K562 (cell line): ENCODE results near the gene MGRN1. TPM values are rescaled to one million over a fixed set of nuclear protein-coding genes. Genes with fewer than 3 reads are reported as not detected.

Experiments
- ARNT ChIP-seq, 2 experiments: fragments of 450-650 bp; IDR thresholded peaks; 2 replicates each; pipeline ENCODE4 v1.6.1; 2016; ENCODE audit warnings: mild to moderate bottlenecking in 1 of 2
- HSF4 ChIP-seq: fragments of 250-450 bp; sonication (Bioruptor Pico); IDR thresholded peaks from 2 replicates; pipeline ENCODE4 v2.1.2; 2022; ENCODE audit warnings: mild to moderate bottlenecking, moderate library complexity, borderline replicate concordance
- REST ChIP-seq, 2 experiments: fragments of 450-650 bp; formaldehyde crosslinking in 1 of 2; IDR thresholded peaks; 2 replicates each; pipeline versions ENCODE4 v1.4.0 to v1.6.1; 2014 to 2020; ENCODE audit warnings: mild to moderate bottlenecking in 2 of 2, borderline replicate concordance in 1 of 2, low read depth in 1 of 2
- SIN3B ChIP-seq: fragments of 450-650 bp; IDR thresholded peaks from 2 replicates; pipeline ENCODE4 v1.6.1; 2017; ENCODE audit warnings: low read depth, mild to moderate bottlenecking, moderate library complexity
- polyA plus RNA-seq, 8 experiments: library from polyadenylated mRNA; depleted of rRNA in 4 of 8; stranded (reverse) in 5 of 8; unstranded in 3 of 8; fragments of >200 nt; fragmentation: Nextera tagmentation in 2 of 8; fragmentation: Illumina TruSeq in 1 of 8; extraction: Ambion mirVana in 2 of 8; extraction: Trizol in 1 of 8; gene quantifications; 2 replicates each; pipeline versions ENCODE4 v1.2.1 to v1.2.3, GENCODE V29; 2011 to 2014; ENCODE audit warnings: inconsistent platforms in 1 of 8, missing spikeins in 1 of 8
- total RNA-seq, 7 experiments: library from RNA; depleted of rRNA in 6 of 7; stranded (reverse); fragments of >200 nt in 6 of 7; fragmentation: Illumina TruSeq in 2 of 7; extraction: Trizol in 2 of 7; gene quantifications; 2 replicates each; pipeline versions ENCODE4 v1.2.1 to v1.2.3, GENCODE V29; 2011 to 2021; ENCODE audit warnings: low replicate concordance in 1 of 7

The MGRN1 gene
- total and polyA plus RNA-seq, 9 of the 15 experiments (the other 6 are each of a cell fraction or from before 2014, with no cell fraction given): 0.15 to 37.9 (median 6.0) TPM

DNA sequence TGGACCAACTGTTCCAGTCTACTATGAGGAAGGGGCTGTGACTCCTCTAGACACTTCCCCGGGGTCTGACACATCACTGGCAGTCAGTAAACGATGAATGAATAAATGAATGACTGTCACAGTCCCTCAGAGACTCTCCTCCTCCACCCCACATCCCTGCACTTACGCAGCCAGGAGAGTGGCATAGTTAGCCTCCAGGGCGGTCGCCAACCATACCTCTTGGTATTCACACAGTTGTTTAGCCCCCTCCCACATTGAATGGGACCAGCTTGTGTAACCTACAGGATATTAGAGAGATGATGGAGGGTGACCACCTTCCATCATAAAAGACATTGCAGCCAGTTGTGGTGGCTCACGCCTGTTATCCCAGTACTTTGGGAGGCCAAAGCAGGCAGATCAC is 35.7 kb upstream of the MGRN1 start (continued):
- no peak for TF ChIP-seq REST (IDR thresholded peaks at IDR 0.05; ENCODE audit: borderline replicate concordance)
- no peak for TF ChIP-seq REST (CRISPR knock-in tag; IDR thresholded peaks at IDR 0.05; ENCODE audit: low read depth)
- no peak for TF ChIP-seq SIN3B
- no peak for TF ChIP-seq ARNT (IDR thresholded peaks at IDR 0.05)
- TF ChIP-seq HSF4 (CRISPR knock-in tag): no peak
